ENCODE data around the gene GRM4. TPM values are rescaled to one million over a fixed set of nuclear protein-coding genes. Genes with fewer than 3 reads are reported as not detected.

The GRM4 gene
- total and polyA plus RNA-seq, 10 of the 15 experiments (the other 5 are each of a cell fraction or from before 2014, with no cell fraction given), result 0.01 to 0.31 (median 0.05) TPM; not detected in 2

- Histone ChIP-seq H3K4me2 (ENCODE audit: control insufficient read depth, insufficient read depth) (no peak overlapping the region), H3K4me3 (no peak overlapping the region), H3K9ac (ENCODE audit: control insufficient read depth, insufficient read depth, low read length) (no peak overlapping the region), H2AFZ (ENCODE audit: control insufficient read depth, low read depth, low read length) (no peak overlapping the region), H3K27ac (ENCODE audit: control insufficient read depth, insufficient read depth) (no peak overlapping the region), H3K79me2 (ENCODE audit: control insufficient read depth, insufficient read depth, low read length) (no peaks in the 10 kb centered on the region), H3K9me3 (replicated peaks; ENCODE audit: control insufficient read depth, insufficient read depth, low read length) (no peaks in the 10 kb centered on the region), H3K27me3 (replicated peaks in 1 of 2; ENCODE audit: control insufficient read depth in 2 of 2, insufficient read depth in 2 of 2, low read length in 1 of 2) (peaks cover 0 to 6% of the 10 kb centered on the region in 2 experiments; a peak in 3 of 4 replicates), H3K36me3 (ENCODE audit: control insufficient read depth in 2 of 2, insufficient read depth in 2 of 2, low read length in 1 of 2) (no peaks in the 10 kb centered on the region), H4K20me1 (ENCODE audit: control insufficient read depth, insufficient read depth) (0 out of 2 replicates have a peak, but pooled peaks cover 3% of the 10 kb centered on the region), H3K4me1 (ENCODE audit: control insufficient read depth, insufficient read depth, low read length) (no peaks in the 10 kb centered on the region)
- intact Hi-C loops (cut with micrococcal nuclease; ENCODE audit: unreplicated experiment), result no loop called here
- ChIA-PET SMC1A (ENCODE audit: uncharacterized antibody, unreplicated experiment) (no interaction called here), RAD21 (ENCODE audit: unreplicated experiment) (no interaction called here), CTCF (no interaction called here), POLR2A (no interaction called here)
- no peak for FAIRE-seq
- no peak for ATAC-seq
- WGBS (ENCODE audit: insufficient coverage, insufficient replicate concordance, low lambda C conversion rate, missing lambda C conversion rate), result 21% methylated on average over 9 of the region's 9 CpGs
- in situ Hi-C loops (cut with MboI), result no loop called here
- BruUV-seq (replicated peaks), result no TSS peak
- no peak for DNase-seq (ENCODE audit: low read depth, low spot score)
- TF ChIP-seq GATAD2B (conservative IDR thresholded peaks at IDR 0.05; ENCODE audit: low read depth) (no peak), IKZF1 (conservative IDR thresholded peaks at IDR 0.05) (no peak), MYC (IDR thresholded peaks at IDR 0.05; ENCODE audit: insufficient read depth, insufficient read length, insufficient replicate concordance, low read length, severe bottlenecking) (no peak), EZH2 (IDR thresholded peaks at IDR 0.05; ENCODE audit: borderline replicate concordance, control insufficient read depth, low read depth, low read length) (no peak), ZBTB33 (IDR thresholded peaks at IDR 0.05) (no peak), STAT1 (conservative IDR thresholded peaks at IDR 0.05) (no peak), SMAD5 (IDR thresholded peaks at IDR 0.05; ENCODE audit: low read depth) (no peak), ELK1 (IDR thresholded peaks at IDR 0.05; ENCODE audit: low read depth, low read length) (no peak), NFYB (IDR thresholded peaks at IDR 0.05; ENCODE audit: insufficient read depth, low read depth, low read length) (no peak), POLR2AphosphoS2 (IDR thresholded peaks at IDR 0.05; ENCODE audit: low read depth, low read length) (no peak), RFX5 (IDR thresholded peaks at IDR 0.05; ENCODE audit: low read depth, low read length) (no peak), BACH1 (IDR thresholded peaks at IDR 0.05; ENCODE audit: borderline replicate concordance) (no peak)
- TF ChIP-seq, protein P1, sequence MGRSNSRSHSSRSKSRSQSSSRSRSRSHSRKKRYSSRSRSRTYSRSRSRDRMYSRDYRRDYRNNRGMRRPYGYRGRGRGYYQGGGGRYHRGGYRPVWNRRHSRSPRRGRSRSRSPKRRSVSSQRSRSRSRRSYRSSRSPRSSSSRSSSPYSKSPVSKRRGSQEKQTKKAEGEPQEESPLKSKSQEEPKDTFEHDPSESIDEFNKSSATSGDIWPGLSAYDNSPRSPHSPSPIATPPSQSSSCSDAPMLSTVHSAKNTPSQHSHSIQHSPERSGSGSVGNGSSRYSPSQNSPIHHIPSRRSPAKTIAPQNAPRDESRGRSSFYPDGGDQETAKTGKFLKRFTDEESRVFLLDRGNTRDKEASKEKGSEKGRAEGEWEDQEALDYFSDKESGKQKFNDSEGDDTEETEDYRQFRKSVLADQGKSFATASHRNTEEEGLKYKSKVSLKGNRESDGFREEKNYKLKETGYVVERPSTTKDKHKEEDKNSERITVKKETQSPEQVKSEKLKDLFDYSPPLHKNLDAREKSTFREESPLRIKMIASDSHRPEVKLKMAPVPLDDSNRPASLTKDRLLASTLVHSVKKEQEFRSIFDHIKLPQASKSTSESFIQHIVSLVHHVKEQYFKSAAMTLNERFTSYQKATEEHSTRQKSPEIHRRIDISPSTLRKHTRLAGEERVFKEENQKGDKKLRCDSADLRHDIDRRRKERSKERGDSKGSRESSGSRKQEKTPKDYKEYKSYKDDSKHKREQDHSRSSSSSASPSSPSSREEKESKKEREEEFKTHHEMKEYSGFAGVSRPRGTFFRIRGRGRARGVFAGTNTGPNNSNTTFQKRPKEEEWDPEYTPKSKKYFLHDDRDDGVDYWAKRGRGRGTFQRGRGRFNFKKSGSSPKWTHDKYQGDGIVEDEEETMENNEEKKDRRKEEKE (IDR thresholded peaks at IDR 0.05), result no peak
These were observed 169.2 kb downstream of the GRM4 start for GRCh38 chr6:33976437-33977360.

All from GM12878 (cell line).